ENCODE measurements around the gene AUNIP.

Gene AUNIP

GRCh38 chr1:25864434-25864833, 5.2 kb upstream of the AUNIP start:
- H4K20me1 ChIP-seq (ENCODE audit: insufficient read depth, low read length): no peaks in the 10 kb centered on the region
- TF ChIP-seq EZH2 (IDR thresholded peaks at IDR 0.05; ENCODE audit: borderline replicate concordance, low read length): no peak
- TF ChIP-seq, protein P1, sequence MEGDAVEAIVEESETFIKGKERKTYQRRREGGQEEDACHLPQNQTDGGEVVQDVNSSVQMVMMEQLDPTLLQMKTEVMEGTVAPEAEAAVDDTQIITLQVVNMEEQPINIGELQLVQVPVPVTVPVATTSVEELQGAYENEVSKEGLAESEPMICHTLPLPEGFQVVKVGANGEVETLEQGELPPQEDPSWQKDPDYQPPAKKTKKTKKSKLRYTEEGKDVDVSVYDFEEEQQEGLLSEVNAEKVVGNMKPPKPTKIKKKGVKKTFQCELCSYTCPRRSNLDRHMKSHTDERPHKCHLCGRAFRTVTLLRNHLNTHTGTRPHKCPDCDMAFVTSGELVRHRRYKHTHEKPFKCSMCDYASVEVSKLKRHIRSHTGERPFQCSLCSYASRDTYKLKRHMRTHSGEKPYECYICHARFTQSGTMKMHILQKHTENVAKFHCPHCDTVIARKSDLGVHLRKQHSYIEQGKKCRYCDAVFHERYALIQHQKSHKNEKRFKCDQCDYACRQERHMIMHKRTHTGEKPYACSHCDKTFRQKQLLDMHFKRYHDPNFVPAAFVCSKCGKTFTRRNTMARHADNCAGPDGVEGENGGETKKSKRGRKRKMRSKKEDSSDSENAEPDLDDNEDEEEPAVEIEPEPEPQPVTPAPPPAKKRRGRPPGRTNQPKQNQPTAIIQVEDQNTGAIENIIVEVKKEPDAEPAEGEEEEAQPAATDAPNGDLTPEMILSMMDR (IDR thresholded peaks at IDR 0.05; ENCODE audit: low read length): no peak
- H3K4me1 ChIP-seq (ENCODE audit: insufficient read depth, low read length, severe bottlenecking): peaks cover 7% of the 10 kb centered on the region
- no peak overlapping the region for H2AFZ ChIP-seq (ENCODE audit: low read length)
- no peak overlapping the region for H3K4me3 ChIP-seq (ENCODE audit: low read depth, low read length, poor library complexity, severe bottlenecking)
- H3K79me2 ChIP-seq (ENCODE audit: insufficient read depth, low read length): no peaks in the 10 kb centered on the region
- no peak overlapping the region for H3K27ac ChIP-seq (ENCODE audit: low read depth, low read length, poor library complexity, severe bottlenecking)
- no peaks in the 10 kb centered on the region for H3F3A ChIP-seq (ENCODE audit: insufficient read depth, low read length)
- H3K4me2 ChIP-seq (ENCODE audit: low read length): no peak overlapping the region
- H3K9me3 ChIP-seq (ENCODE audit: low read length): no peaks in the 10 kb centered on the region
- no peaks in the 10 kb centered on the region for H3K9me2 ChIP-seq (ENCODE audit: low read depth, low read length)
- H3K9ac ChIP-seq (ENCODE audit: low read length): no peak overlapping the region
- H3K36me3 ChIP-seq (ENCODE audit: insufficient read depth, low read length): no peaks in the 10 kb centered on the region; the same call in 1 of the 2 replicates
- no peaks in the 10 kb centered on the region for H3K27me3 ChIP-seq (ENCODE audit: insufficient read depth, low read length)

GRCh38 chr1:25863486-25864262, 4.4 kb upstream of the AUNIP start:
- no peak overlapping the region for H3K27ac ChIP-seq (ENCODE audit: low read depth, low read length, poor library complexity, severe bottlenecking)
- H4K20me1 ChIP-seq (ENCODE audit: insufficient read depth, low read length): no peaks in the 10 kb centered on the region

DNA sequence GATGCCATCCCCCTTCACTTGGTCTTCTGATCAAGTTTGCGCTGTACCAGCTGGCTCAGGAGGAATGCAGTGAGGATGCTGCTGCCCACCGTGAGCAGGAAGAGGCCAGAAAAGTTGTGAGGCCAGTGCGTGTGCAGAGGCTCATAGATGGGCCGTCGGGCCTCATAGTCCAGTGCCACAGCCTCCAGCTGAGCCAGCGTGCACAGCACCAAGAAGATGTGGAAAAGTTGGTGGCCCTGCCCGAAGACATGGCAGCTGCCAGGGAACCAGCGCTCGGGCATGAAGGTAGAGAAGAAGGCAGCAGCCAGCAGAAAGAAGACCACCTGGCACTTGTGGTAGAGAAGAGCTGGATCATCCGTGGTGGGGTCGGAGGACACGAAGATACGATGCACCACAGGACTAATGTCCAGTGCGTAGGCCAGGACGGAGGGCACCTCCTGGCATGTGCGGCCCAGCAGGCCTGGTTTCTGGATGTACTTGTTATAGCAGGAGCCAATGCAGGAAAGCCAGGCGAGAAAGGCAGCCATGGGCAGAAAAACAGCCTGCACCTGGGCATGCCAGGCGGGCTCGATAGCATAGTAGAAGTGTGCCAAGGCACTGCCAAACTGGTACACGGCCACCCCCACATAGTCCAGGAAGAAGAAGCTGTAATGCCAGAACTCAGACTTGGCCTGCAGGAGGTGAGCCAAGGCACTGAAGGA, 3.7 kb upstream of the AUNIP start:
- no peaks in the 10 kb centered on the region for H4K20me1 ChIP-seq (ENCODE audit: insufficient read depth, low read length)
- H2AFZ ChIP-seq (ENCODE audit: low read length): no peak overlapping the region
- H3K36me3 ChIP-seq (ENCODE audit: insufficient read depth, low read length): no peaks in the 10 kb centered on the region; the same call in 1 of the 2 replicates
- H3K4me3 ChIP-seq (ENCODE audit: low read depth, low read length, poor library complexity, severe bottlenecking): no peak overlapping the region
- H3K79me2 ChIP-seq (ENCODE audit: insufficient read depth, low read length): peaks cover 10% of the 10 kb centered on the region
- H3K9me3 ChIP-seq (ENCODE audit: low read length): no peaks in the 10 kb centered on the region
- TF ChIP-seq EZH2 (IDR thresholded peaks at IDR 0.05; ENCODE audit: borderline replicate concordance, low read length): no peak
- TF ChIP-seq, protein P1 (IDR thresholded peaks at IDR 0.05; ENCODE audit: low read length): no peak
- no peak overlapping the region for H3K27ac ChIP-seq (ENCODE audit: low read depth, low read length, poor library complexity, severe bottlenecking)
- H3K9me2 ChIP-seq (ENCODE audit: low read depth, low read length): no peaks in the 10 kb centered on the region
- H3K4me1 ChIP-seq (ENCODE audit: insufficient read depth, low read length, severe bottlenecking): peaks cover 13% of the 10 kb centered on the region
- H3K4me2 ChIP-seq (ENCODE audit: low read length): no peak overlapping the region
- no peak overlapping the region for H3K9ac ChIP-seq (ENCODE audit: low read length)
- no peaks in the 10 kb centered on the region for H3F3A ChIP-seq (ENCODE audit: insufficient read depth, low read length)
- no peaks in the 10 kb centered on the region for H3K27me3 ChIP-seq (ENCODE audit: insufficient read depth, low read length)

More at GRCh38 chr1:25863486-25864262, 4.4 kb upstream of the AUNIP start:
- TF ChIP-seq, protein P1 (IDR thresholded peaks at IDR 0.05; ENCODE audit: low read length): no peak
- TF ChIP-seq EZH2 (IDR thresholded peaks at IDR 0.05; ENCODE audit: borderline replicate concordance, low read length): no peak
- Histone ChIP-seq H3K9ac (ENCODE audit: low read length) (no peak overlapping the region), H3K9me2 (ENCODE audit: low read depth, low read length) (no peaks in the 10 kb centered on the region), H2AFZ (ENCODE audit: low read length) (no peak overlapping the region), H3K36me3 (ENCODE audit: insufficient read depth, low read length) (no peaks in the 10 kb centered on the region; the same call in 1 of the 2 replicates), H3K9me3 (ENCODE audit: low read length) (no peaks in the 10 kb centered on the region), H3K79me2 (ENCODE audit: insufficient read depth, low read length) (peaks cover 3% of the 10 kb centered on the region; the same call in 1 of the 2 replicates), H3K4me1 (ENCODE audit: insufficient read depth, low read length, severe bottlenecking) (peaks cover 7% of the 10 kb centered on the region), H3K4me3 (ENCODE audit: low read depth, low read length, poor library complexity, severe bottlenecking) (no peak overlapping the region), H3F3A (ENCODE audit: insufficient read depth, low read length) (no peaks in the 10 kb centered on the region), H3K27me3 (ENCODE audit: insufficient read depth, low read length) (no peaks in the 10 kb centered on the region), H3K4me2 (ENCODE audit: low read length) (no peak overlapping the region)
